HG02798 (cell line): Measurements from ENCODE around the gene SMARCA1.
"Not testable (repeated sequence)": the region's sequence is repeated elsewhere in the genome, so short reads cannot be mapped to it uniquely, and the experiment has no call there.

Experiments used
- ATAC-seq: cut with Tn5 transposase; IDR thresholded peaks from one replicate; pipeline ENCODE4 v1.9.1; 2021; ENCODE audit warnings: mild to moderate bottlenecking; ENCODE audit not compliant: unreplicated experiment, poor library complexity

Gene SMARCA1

GRCh38 chrX:129523079-129523911, at the start of gene SMARCA1:
TSS of gene SMARCA1 (minus strand) at chrX:129523490. CDS start at chrX:129523370, 120 bp downstream.
- ATAC-seq: no peak

- no peak for ATAC-seq
Measured at GRCh38 chrX:129572422-129572821, 49.1 kb upstream of the SMARCA1 start.

GRCh38 chrX:129568349-129568748, 45.1 kb upstream of the SMARCA1 start:
- ATAC-seq: no peak

- ATAC-seq: no peak
Measured at GRCh38 chrX:129566073-129566472, 42.8 kb upstream of the SMARCA1 start.

GRCh38 chrX:129565046-129565650, 41.9 kb upstream of the SMARCA1 start:
- no peak for ATAC-seq

- not testable (repeated sequence) for ATAC-seq
Measured at GRCh38 chrX:129564345-129564744, 41.1 kb upstream of the SMARCA1 start.

- no peak for ATAC-seq
Measured at GRCh38 chrX:129561453-129561852, 38.2 kb upstream of the SMARCA1 start.

- no peak for ATAC-seq
Measured at GRCh38 chrX:129559783-129560182, 36.5 kb upstream of the SMARCA1 start.

- ATAC-seq: no peak
Measured at GRCh38 chrX:129557844-129558480, 34.7 kb upstream of the SMARCA1 start.

- ATAC-seq: no peak
Measured at GRCh38 chrX:129556806-129557315, 33.6 kb upstream of the SMARCA1 start.

- not testable (repeated sequence) for ATAC-seq
Measured at GRCh38 chrX:129554816-129555215, 31.5 kb upstream of the SMARCA1 start.

- peak; percentile 97 for ATAC-seq
Measured at GRCh38 chrX:129553619-129554288, 30.5 kb upstream of the SMARCA1 start.

GRCh38 chrX:129549124-129549523, 25.8 kb upstream of the SMARCA1 start:
- no peak for ATAC-seq

GRCh38 chrX:129545408-129545807, 22.1 kb upstream of the SMARCA1 start:
- ATAC-seq: no peak

- ATAC-seq: no peak
Measured at GRCh38 chrX:129544780-129545179, 21.5 kb upstream of the SMARCA1 start.

GRCh38 chrX:129540722-129541184, 17.5 kb upstream of the SMARCA1 start:
- peak; percentile 20 for ATAC-seq

- ATAC-seq: peak; percentile 99
Measured at GRCh38 chrX:129540068-129540653, 16.9 kb upstream of the SMARCA1 start, which contains the start of gene OCRL. TSS of gene OCRL (plus strand) at chrX:129540259. CDS start at chrX:129540440, 181 bp downstream.

- no peak for ATAC-seq
Measured at GRCh38 chrX:129534816-129535578, 11.7 kb upstream of the SMARCA1 start.

GRCh38 chrX:129531132-129531531, 7.8 kb upstream of the SMARCA1 start:
- no peak for ATAC-seq
